Stimulated activated naive CD8-positive, alpha-beta T cell treated with anti-CD3 and anti-CD28 coated beads, Interleukin-15, Interleukin-2, amounts not matched to agents 100 U/mL and 50 U/mL, for 24 hours (primary cell): ENCODE data around the gene UPK3BL1.
"Not testable (repeated sequence)": the region's sequence is repeated elsewhere in the genome, so short reads cannot be mapped to it uniquely, and the experiment has no call there.

ENCODE experiments used
- ATAC-seq: fragments of 150-1000 bp; cut with Tn5 transposase; one replicate; pipeline ENCODE4 v1.10.0; 2021
- DNase-seq: peaks from one replicate; pipeline ENCODE4 v3.0.0; 2021

The UPK3BL1 gene, protein sequence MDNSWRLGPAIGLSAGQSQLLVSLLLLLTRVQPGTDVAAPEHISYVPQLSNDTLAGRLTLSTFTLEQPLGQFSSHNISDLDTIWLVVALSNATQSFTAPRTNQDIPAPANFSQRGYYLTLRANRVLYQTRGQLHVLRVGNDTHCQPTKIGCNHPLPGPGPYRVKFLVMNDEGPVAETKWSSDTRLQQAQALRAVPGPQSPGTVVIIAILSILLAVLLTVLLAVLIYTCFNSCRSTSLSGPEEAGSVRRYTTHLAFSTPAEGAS

DNA sequence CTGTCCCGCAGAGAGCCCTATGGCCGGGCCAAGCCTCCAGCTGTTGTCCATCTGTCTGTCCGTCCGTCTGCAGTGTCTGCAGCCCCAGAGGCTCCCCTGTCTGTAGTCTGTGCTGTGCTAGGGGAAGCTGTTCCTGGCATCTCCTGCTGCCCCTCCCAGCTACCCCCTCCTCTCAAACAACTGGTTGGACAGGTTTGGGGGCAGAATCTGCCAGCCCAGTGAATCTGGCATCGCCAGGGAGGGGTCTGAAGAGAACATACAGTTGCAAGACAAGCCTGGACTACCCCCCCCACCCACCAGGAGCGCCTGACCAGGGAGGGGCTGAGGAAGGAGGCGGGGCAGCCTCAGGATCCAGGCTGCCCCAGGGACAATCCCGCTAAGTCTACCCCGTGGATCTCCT, at the start of gene UPK3BL1:
Gene UPK3BL1 (minus strand): TSS at position 101 of the 400 bp plus-strand sequence. CDS start 50 bp downstream, at position 51.
- not testable (repeated sequence) for DNase-seq, ATAC-seq

- ATAC-seq, DNase-seq: not testable (repeated sequence)
These were observed 48.0 kb upstream of the UPK3BL1 start for GRCh38 chr7:102690602-102691001.

GRCh38 chr7:102689436-102690282, 47.1 kb upstream of the UPK3BL1 start:
- peak; percentile 77 for ATAC-seq
- DNase-seq: not testable (repeated sequence)

GRCh38 chr7:102688299-102689036, 45.9 kb upstream of the UPK3BL1 start:
- not testable (repeated sequence) for DNase-seq

GRCh38 chr7:102682560-102682959, 40.0 kb upstream of the UPK3BL1 start:
- not testable (repeated sequence) for DNase-seq, ATAC-seq

More at GRCh38 chr7:102688299-102689036, 45.9 kb upstream of the UPK3BL1 start:
- ATAC-seq: peak; percentile 88

GRCh38 chr7:102680780-102681179, 38.2 kb upstream of the UPK3BL1 start:
- DNase-seq, ATAC-seq: not testable (repeated sequence)

DNA sequence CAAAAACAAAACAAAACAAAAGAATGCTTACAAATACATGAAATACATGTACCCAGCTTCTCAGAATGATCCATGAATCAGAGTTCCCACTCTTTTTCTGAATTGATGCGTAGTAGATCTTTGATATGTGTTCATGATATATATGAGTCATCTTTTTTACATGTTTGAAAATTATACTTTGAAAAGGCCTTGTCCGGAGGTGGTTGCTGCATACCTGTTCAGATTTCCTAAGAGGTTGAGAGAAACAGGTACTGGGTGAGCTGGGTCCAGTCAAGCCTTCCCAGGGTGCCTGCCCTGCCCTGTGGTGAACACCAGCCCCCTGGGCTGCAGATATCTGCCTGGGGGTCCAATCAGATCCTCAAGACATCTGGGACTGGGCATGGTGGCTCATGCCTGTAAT, 33.0 kb upstream of the UPK3BL1 start:
- peak; percentile 37 for ATAC-seq
- not testable (repeated sequence) for DNase-seq

GRCh38 chr7:102673447-102674067, 31.0 kb upstream of the UPK3BL1 start:
- DNase-seq: not testable (repeated sequence)
- peak; percentile 28 for ATAC-seq

DNA sequence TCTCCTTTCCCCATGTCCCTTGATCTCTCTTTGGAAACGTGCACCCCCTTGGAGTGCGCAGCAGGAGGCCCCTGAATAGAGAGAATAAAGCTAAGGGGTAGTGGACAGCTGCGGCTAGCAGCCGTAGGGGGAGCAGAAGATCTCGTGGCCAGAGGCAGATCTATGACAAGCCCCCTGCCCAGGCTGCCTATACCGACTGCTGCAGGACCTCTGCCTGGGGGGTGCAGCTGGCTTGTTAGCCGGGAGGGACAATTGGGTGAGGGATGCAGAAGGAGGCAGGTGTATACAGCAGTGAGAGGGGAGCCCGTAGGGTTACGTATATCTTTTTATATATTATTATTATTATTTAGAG, 29.3 kb upstream of the UPK3BL1 start:
- not testable (repeated sequence) for DNase-seq
- ATAC-seq: peak; percentile 26

DNA sequence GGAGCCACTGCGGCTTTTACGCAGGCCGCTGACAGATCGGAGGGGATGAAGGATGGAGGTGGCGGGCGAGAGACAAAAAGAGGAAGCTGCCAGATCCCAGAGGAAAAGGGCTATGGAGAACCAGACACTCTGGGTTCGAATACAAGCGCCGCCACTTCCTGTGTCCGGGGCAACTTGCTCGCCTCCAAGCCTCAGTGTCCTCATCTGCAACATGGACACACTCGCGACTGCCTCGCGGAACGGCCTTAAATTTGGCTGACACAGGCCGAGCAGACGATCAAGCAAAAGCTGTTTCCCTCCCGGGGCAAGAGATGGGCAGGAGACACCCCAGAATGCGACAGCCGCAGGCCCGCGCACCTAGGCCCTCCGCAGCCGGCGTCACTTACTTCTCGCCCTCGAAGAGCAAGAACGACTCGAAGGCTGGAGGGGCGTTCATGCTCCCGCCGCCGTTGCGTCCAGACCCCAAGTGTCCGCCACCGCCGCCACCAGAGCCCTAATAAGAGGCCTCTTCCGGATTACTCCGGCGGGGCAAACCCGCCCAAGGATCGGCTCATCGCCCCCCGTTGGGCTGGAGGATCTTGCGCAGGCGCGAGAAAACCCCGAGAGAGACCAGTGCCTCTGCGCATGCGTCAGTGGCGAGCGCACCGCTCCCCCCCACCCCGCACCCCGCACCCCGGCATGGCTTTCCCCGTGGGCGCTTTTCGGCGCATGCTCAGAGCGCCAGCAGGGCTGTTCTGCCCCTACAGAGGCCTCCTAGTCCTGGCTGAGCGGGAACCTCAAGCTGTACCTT, 28.8 kb upstream of the UPK3BL1 start, which contains the start of gene POLR2J2:
Gene POLR2J2 (minus strand): TSS at position 498 of the 790 bp plus-strand sequence. CDS start 62 bp downstream, at position 436.
- peak; percentile 60 for ATAC-seq
- not testable (repeated sequence) for DNase-seq

DNA sequence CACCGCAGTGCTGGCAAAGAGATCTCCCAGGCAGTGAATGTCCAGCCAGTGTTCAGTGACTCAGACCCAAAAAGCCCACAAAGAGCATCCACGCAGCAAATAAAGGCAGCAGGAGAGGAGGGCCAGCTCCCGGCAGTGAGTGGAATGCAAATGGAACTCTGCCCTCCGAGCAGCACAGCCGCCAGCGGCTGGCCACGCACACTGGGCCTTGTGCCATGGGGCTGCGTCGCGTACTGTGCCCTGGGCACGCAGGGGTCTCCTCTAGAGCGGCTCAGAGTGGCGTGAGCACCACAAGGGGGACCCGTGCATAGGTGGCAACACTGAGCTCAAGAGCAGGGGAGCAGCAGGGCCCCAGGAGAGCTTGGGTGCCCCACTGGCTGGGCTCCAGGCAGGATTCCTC, 24.9 kb upstream of the UPK3BL1 start:
- not testable (repeated sequence) for DNase-seq, ATAC-seq

DNA sequence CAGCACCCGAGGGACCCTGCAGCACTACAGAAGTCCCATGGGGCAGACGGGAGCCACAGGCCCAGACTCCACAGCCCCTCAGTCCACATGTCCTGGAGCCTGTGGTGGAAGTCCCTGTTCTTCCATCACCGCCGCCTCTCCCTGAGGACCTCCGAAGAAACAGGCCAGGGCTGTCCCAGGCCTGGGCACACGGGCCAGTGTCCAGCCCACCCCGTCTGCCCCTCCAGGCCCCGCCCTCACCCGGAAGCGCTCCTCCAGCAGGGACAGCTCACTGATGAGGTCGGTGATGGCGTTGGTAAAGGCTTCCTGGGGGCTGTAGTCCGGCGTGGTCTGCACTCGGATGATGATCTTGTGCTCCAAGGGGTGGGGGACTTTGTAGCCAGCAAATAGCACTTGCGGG, 24.3 kb upstream of the UPK3BL1 start:
- ATAC-seq: not testable (repeated sequence)

DNA sequence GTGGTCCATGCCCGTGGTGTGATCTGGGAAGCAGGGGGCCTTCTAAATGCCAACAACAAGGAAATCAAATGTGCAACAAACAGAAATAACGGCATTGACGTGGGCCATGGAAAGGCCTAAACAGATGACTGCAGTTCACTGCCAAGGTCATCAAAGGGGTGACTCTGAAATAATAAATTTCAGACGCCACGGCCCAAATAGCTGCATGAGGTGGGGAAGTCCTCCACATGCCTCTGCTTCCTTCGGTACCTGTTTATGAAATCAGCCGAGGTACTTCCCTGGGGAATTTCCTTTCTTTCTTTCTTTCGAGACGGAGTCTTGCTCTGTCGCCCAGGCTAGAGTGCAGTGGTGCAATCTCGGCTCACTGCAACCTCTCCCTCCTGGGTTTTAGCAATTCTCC, 22.2 kb upstream of the UPK3BL1 start:
- DNase-seq, ATAC-seq: not testable (repeated sequence)

More for the DNA sequence above, 24.3 kb upstream of the UPK3BL1 start:
- not testable (repeated sequence) for DNase-seq

GRCh38 chr7:102649924-102650323, 7.3 kb upstream of the UPK3BL1 start, which contains the start of gene SPDYE2B:
TSS of gene SPDYE2B (plus strand) at chr7:102650319. CDS start at chr7:102652349, 2,030 bp downstream.
- not testable (repeated sequence) for ATAC-seq, DNase-seq

DNA sequence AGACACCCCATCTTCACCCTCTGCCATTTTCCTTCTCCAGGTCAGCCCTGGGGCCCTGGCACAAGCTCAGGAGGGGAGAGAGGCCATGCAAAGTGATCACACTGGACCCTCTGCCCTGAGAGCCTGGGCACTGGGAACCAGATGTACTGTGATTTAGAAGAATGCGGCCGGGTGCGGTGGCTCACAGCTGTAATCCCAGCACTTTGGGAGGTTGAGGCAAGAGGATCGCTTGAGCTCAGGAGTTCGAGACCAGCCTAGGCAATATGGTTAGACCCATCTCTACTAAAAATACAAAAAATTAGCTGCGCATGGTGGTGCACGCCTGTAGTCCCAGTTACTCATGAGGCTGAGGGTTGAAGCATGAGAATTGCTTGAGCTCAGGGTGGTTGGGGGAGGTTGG, 5.2 kb upstream of the UPK3BL1 start:
- not testable (repeated sequence) for ATAC-seq, DNase-seq

GRCh38 chr7:102643404-102643803, 813 bp upstream of the UPK3BL1 start:
- DNase-seq, ATAC-seq: not testable (repeated sequence)

DNA sequence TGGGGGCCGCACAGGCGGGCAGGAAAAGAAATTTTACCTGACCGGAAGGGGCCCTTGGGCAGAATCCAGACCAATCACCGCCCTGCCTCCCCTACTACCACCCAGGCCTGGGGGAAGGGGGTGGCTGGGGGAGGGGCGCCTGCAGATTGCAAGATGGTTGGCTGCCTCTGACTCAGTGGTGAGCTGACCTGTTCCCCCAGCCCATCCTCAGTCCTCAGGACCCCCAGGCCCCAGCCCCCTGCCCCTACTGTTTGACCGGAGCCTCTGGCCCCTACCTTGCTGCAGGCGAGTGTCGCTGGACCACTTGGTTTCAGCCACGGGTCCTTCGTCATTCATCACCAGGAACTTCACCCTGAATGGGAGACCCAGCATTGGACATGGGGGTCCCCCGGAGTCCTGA, 3.7 kb downstream of the UPK3BL1 start:
- not testable (repeated sequence) for ATAC-seq, DNase-seq

- ATAC-seq, DNase-seq: not testable (repeated sequence)
These were observed 5.6 kb downstream of the UPK3BL1 start for GRCh38 chr7:102636956-102637355.

DNA sequence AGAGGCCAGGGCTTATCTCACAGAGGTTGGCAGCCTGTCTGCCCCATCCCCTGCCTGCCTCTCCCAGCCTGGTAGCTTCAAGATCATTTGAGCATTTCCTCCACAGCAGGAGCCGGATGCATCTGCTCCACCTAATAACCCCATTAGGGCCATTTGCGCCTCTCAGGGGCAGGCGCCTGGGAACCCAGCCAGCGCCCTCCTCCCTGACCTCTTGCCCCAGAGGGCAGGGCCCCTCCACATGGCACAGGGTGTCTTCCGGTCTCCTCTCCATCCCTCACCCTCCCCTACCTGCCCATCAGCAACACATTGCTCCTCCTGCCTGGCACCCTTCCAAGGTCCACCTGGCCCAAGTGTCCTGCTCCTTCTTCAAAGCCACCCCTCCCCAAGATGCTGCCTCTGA, 7.2 kb downstream of the UPK3BL1 start:
- ATAC-seq, DNase-seq: not testable (repeated sequence)

DNA sequence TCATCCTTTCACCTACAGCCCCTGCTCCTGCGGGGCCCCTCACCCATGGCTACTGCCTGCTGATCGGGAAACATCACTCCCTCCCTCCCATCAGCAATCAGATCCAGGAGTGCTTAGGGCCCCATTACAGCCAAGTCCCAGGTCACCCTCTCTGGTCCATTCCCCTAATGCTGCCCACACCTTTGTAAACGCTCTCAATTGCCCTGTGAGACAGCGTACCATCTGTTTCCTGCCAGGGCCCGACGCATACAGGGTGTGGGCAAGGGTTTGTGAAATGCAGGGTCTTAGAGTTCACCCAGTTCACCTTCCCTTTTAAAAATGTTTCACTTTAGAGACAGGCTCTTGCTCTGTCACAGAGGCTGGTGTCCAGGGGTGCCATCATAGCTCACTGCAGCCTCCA, 8.3 kb downstream of the UPK3BL1 start:
- not testable (repeated sequence) for ATAC-seq, DNase-seq
